ENCODE results near the gene COX20.

The COX20 gene

DNA sequence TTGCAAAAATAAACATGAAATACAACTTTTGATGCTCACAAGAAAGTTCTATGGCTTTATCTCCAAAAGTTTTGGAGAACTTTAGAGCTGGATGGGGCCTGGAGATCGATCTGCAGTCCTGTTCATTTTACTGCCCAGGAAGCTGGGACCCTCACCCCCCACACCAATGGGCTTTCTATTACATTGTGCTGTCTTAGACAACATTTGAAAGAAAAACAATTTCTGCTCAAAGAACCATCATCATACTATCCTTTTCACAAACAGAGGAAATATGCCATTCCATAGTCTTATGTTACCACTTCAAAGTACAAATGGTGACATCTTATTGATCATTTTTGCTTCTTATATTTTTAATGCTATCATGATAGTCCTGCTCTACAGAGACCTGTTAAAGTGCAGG, 30.9 kb downstream of the COX20 start:
- TF ChIP-seq, protein P1, sequence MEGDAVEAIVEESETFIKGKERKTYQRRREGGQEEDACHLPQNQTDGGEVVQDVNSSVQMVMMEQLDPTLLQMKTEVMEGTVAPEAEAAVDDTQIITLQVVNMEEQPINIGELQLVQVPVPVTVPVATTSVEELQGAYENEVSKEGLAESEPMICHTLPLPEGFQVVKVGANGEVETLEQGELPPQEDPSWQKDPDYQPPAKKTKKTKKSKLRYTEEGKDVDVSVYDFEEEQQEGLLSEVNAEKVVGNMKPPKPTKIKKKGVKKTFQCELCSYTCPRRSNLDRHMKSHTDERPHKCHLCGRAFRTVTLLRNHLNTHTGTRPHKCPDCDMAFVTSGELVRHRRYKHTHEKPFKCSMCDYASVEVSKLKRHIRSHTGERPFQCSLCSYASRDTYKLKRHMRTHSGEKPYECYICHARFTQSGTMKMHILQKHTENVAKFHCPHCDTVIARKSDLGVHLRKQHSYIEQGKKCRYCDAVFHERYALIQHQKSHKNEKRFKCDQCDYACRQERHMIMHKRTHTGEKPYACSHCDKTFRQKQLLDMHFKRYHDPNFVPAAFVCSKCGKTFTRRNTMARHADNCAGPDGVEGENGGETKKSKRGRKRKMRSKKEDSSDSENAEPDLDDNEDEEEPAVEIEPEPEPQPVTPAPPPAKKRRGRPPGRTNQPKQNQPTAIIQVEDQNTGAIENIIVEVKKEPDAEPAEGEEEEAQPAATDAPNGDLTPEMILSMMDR (conservative IDR thresholded peaks at IDR 0.05; ENCODE audit: low read depth, low read length), result no peak
- peaks cover 14% of the 10 kb centered on the region for H4K20me1 ChIP-seq (ENCODE audit: insufficient read depth)
- H3K36me3 ChIP-seq (ENCODE audit: insufficient read depth), result peaks cover 8% of the 10 kb centered on the region; the same call in 1 of the 2 replicates
- H3K9ac ChIP-seq, result no peak overlapping the region
- no peak overlapping the region for H3K27ac ChIP-seq
- no peaks in the 10 kb centered on the region for H3K27me3 ChIP-seq (ENCODE audit: insufficient read depth, low read depth)
- peaks cover 8% of the 10 kb centered on the region for H3K4me1 ChIP-seq (ENCODE audit: low read depth, poor library complexity, severe bottlenecking)
- H3K79me2 ChIP-seq (ENCODE audit: insufficient read depth, low read depth), result peaks cover 25% of the 10 kb centered on the region
- H2AFZ ChIP-seq (ENCODE audit: low read depth), result no peak overlapping the region
- no peak overlapping the region for H3K4me2 ChIP-seq
- no peak overlapping the region for H3K4me3 ChIP-seq (IDR thresholded peaks at IDR 0.05; ENCODE audit: insufficient read depth, low read depth, low read length)

- no peaks in the 10 kb centered on the region for H3K36me3 ChIP-seq (ENCODE audit: insufficient read depth)
- H3K27ac ChIP-seq, result no peak overlapping the region
- peaks cover 4% of the 10 kb centered on the region for H3K4me1 ChIP-seq (ENCODE audit: low read depth, poor library complexity, severe bottlenecking)
- H4K20me1 ChIP-seq (ENCODE audit: insufficient read depth), result no peaks in the 10 kb centered on the region
- H2AFZ ChIP-seq (ENCODE audit: low read depth), result no peak overlapping the region
- TF ChIP-seq, protein P1 (conservative IDR thresholded peaks at IDR 0.05; ENCODE audit: low read depth, low read length), result no peak
- no peak overlapping the region for H3K4me3 ChIP-seq (IDR thresholded peaks at IDR 0.05; ENCODE audit: insufficient read depth, low read depth, low read length)
- no peaks in the 10 kb centered on the region for H3K27me3 ChIP-seq (ENCODE audit: insufficient read depth, low read depth)
- H3K9ac ChIP-seq, result no peak overlapping the region
- peaks cover 6% of the 10 kb centered on the region for H3K79me2 ChIP-seq (ENCODE audit: insufficient read depth, low read depth)
- no peak overlapping the region for H3K4me2 ChIP-seq
These were observed 33.3 kb downstream of the COX20 start for GRCh38 chr1:244868484-244869363.

DNA sequence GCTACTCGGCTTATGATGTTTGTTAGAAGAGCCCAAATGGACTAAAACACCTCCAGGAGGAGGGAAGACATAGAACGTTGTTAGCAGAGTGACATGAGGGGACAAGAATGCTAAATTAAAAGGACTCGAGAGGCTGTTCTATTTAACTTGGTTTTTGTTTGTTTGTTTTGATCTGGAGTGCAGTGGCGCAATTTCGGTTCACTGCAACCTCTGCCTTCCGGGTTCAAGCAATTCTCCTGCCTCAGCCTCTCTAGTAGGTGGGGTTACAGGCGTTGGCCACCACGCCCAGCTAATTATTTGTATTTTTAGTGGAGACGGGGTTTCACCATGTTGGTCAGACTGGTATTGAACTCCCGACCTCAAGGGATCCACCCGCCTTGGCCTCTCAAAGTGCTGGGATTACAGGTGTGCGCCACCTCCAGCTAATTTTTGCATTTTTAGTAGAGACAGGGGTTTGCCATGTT, 33.9 kb downstream of the COX20 start:
- no peak overlapping the region for H3K9ac ChIP-seq
- no peaks in the 10 kb centered on the region for H3K27me3 ChIP-seq (ENCODE audit: insufficient read depth, low read depth)
- H3K27ac ChIP-seq, result no peak overlapping the region
- no peaks in the 10 kb centered on the region for H3K79me2 ChIP-seq (ENCODE audit: insufficient read depth, low read depth)
- TF ChIP-seq, protein P1 (conservative IDR thresholded peaks at IDR 0.05; ENCODE audit: low read depth, low read length), result no peak
- peaks cover 4% of the 10 kb centered on the region for H3K4me1 ChIP-seq (ENCODE audit: low read depth, poor library complexity, severe bottlenecking)
- H2AFZ ChIP-seq (ENCODE audit: low read depth), result no peak overlapping the region
- no peak overlapping the region for H3K4me2 ChIP-seq
- H4K20me1 ChIP-seq (ENCODE audit: insufficient read depth), result no peaks in the 10 kb centered on the region
- H3K4me3 ChIP-seq (IDR thresholded peaks at IDR 0.05; ENCODE audit: insufficient read depth, low read depth, low read length), result no peak overlapping the region
- H3K36me3 ChIP-seq (ENCODE audit: insufficient read depth), result no peaks in the 10 kb centered on the region

- no peak overlapping the region for H3K4me3 ChIP-seq (IDR thresholded peaks at IDR 0.05; ENCODE audit: insufficient read depth, low read depth, low read length)
- no peaks in the 10 kb centered on the region for H3K36me3 ChIP-seq (ENCODE audit: insufficient read depth)
- TF ChIP-seq, protein P1 (conservative IDR thresholded peaks at IDR 0.05; ENCODE audit: low read depth, low read length), result no peak
- H3K9ac ChIP-seq, result no peak overlapping the region
- H3K4me2 ChIP-seq, result no peak overlapping the region
- no peak overlapping the region for H2AFZ ChIP-seq (ENCODE audit: low read depth)
- peaks cover 3% of the 10 kb centered on the region for H3K4me1 ChIP-seq (ENCODE audit: low read depth, poor library complexity, severe bottlenecking)
- H4K20me1 ChIP-seq (ENCODE audit: insufficient read depth), result no peaks in the 10 kb centered on the region
- H3K27me3 ChIP-seq (ENCODE audit: insufficient read depth, low read depth), result no peaks in the 10 kb centered on the region
- H3K27ac ChIP-seq, result no peak overlapping the region
- no peaks in the 10 kb centered on the region for H3K79me2 ChIP-seq (ENCODE audit: insufficient read depth, low read depth)
These were observed 34.5 kb downstream of the COX20 start for GRCh38 chr1:244869950-244870349.

All from KMS-11 (cell line).